Skeletal muscle satellite cell (primary cell): ENCODE measurements around the gene PLAC1.
A peak's percentile ranks its signal among the peaks of the same experiment; 100 is the strongest.

Source experiments
- H3K27me3 ChIP-seq: 2 replicates; pipeline ENCODE4 v1.7.0; 2013; ENCODE audit warnings: low read length; ENCODE audit not compliant: control insufficient read depth, insufficient read depth
- H3K36me3 ChIP-seq: 2 replicates; pipeline ENCODE4 v1.7.0; 2013; ENCODE audit warnings: mild to moderate bottlenecking, control low read depth, low read length; ENCODE audit not compliant: insufficient read depth
- H3K4me1 ChIP-seq: 2 replicates; pipeline ENCODE4 v1.7.0; 2013; ENCODE audit warnings: low read length; ENCODE audit not compliant: control insufficient read depth, insufficient read depth
- H3K4me2 ChIP-seq: 2 replicates; pipeline ENCODE4 v1.7.0; 2013; ENCODE audit warnings: mild to moderate bottlenecking, low read length
- H3K4me3 ChIP-seq: 2 replicates; pipeline ENCODE4 v1.7.0; 2013; ENCODE audit warnings: low read length
- H3K9ac ChIP-seq: 2 replicates; pipeline ENCODE4 v1.7.0; 2013; ENCODE audit warnings: mild to moderate bottlenecking, low read depth, low read length, moderate library complexity
- H3K9me3 ChIP-seq: replicated peaks from 2 replicates; pipeline ENCODE4 v1.7.0; 2013; ENCODE audit warnings: mild to moderate bottlenecking, control low read depth, low read length

The PLAC1 gene

DNA sequence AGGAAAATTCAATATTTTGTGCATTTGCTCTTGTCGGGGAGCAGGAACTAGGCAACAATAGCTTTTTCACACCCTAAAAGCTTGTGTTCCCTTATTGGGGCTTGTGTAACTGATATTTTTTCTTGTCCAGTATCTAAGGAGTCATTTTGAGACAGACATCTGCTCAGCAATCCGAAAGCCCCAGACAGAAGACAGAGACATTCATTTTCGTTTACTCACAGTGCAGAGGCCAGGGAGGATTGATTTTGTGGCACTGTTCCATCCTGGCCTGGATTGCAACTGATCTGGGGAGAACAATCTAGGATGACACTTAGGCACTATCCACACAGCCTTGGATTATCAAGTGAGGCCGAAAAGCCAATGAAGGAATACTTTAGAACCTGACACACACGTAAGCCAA, 27.4 kb upstream of the PLAC1 start:
- no peak overlapping the region for H3K4me2 ChIP-seq
- no peak overlapping the region for H3K9ac ChIP-seq
- H3K4me1 ChIP-seq, result peaks cover 57% of the 10 kb centered on the region
- no peaks in the 10 kb centered on the region for H3K9me3 ChIP-seq
- no peak overlapping the region for H3K4me3 ChIP-seq
- H3K36me3 ChIP-seq, result no peaks in the 10 kb centered on the region
- no peaks in the 10 kb centered on the region for H3K27me3 ChIP-seq

DNA sequence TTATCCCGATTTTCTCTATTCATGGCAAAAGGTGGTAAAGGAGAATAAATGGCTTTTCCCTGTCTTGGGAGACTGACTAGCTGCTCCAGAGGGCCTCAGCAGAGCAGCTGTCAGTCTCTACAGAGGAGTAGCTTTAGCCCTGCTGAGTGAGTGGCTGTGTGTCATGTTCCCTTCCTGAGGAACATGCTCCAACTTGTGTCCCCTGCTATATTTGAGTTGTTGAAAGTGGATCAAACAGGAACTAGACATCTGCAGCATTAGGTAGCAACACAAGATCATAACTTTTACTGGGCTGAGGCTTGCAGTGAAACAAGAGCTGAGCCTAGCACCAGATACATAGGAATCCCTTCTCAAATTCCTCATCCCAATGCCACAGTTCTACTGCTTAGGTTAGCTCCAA, 26.7 kb upstream of the PLAC1 start:
- H3K9me3 ChIP-seq, result no peaks in the 10 kb centered on the region
- no peak overlapping the region for H3K9ac ChIP-seq
- no peak overlapping the region for H3K4me3 ChIP-seq
- H3K4me1 ChIP-seq, result peaks cover 57% of the 10 kb centered on the region
- no peak overlapping the region for H3K4me2 ChIP-seq
- no peaks in the 10 kb centered on the region for H3K27me3 ChIP-seq
- no peaks in the 10 kb centered on the region for H3K36me3 ChIP-seq

DNA sequence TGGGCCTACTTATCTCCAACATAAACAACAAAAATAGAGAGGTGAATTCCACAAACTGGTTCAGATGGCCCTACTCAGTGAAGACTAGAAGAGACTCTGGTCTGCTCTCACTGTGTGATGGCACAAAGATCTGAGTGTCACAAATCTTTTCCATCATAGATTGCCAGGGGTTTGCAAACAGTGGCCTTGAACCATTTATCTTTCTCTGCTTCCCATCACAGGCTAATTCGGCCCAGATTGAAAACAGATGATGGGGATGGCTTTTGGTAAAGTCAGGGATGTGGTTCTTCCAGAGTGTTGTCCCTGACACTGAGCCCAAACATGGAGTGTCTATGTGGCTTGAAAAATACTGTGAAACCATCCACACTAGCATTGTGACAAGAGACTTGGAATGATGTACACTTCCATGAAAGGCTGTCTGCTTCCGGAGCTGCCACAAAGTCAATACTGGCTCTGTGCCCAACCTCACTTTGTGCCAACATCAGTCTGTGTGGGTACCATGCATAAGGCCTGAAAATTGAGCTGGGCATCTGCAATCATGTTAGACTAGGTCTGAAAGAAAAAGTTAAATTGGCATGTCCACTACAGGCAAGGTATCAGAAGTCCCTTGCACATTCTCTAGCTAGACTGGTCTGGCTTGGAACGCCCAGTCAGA, 25.2 kb upstream of the PLAC1 start:
- Histone ChIP-seq H3K4me1 (peaks cover 47% of the 10 kb centered on the region), H3K4me3 (no peak overlapping the region), H3K36me3 (no peaks in the 10 kb centered on the region), H3K4me2 (no peak overlapping the region), H3K9ac (no peak overlapping the region), H3K9me3 (no peaks in the 10 kb centered on the region), H3K27me3 (no peaks in the 10 kb centered on the region)

DNA sequence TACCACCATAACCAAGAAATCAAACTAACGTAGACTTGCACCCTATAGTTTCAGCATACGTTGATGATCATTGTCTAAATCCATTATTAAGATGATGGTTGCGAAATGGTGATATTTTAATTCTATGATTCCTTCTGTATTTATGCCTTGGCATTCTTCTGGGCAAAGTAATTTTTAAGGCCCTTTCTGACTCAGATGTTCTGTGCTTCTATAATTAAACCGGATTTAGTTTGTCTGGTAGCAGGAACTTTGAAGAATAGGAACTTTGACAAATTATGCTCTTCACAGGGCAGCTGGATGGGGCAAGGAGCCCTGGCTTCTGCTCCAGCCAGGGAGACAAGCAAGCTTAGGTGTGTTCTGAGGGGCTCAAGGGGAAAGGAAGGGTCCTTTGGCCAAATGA, 23.8 kb upstream of the PLAC1 start:
- Histone ChIP-seq H3K36me3 (no peaks in the 10 kb centered on the region), H3K9ac (no peak overlapping the region), H3K4me1 (peaks cover 35% of the 10 kb centered on the region), H3K4me2 (no peak overlapping the region), H3K27me3 (no peaks in the 10 kb centered on the region), H3K4me3 (no peak overlapping the region), H3K9me3 (no peaks in the 10 kb centered on the region)

DNA sequence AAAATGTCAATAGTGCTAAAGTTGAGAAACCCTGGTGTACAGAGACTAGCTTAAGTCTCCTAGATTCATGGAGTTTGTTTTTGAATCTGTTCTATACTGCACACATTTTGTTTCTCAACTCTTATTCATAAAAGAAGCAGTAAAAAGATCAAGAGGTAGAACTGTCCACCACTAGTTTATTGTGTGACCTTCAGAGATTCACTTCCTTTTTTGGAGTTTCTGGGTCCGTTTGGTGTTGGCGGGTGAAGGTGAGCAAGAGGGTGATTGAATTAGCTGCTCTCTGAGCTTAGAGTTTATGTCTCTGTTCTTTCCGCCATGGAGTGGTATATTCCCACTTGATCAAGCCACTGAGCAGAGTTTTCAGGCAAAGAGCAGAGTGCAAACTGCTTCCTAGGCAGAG, 21.4 kb upstream of the PLAC1 start:
- Histone ChIP-seq H3K4me1 (peaks cover 31% of the 10 kb centered on the region), H3K36me3 (no peaks in the 10 kb centered on the region), H3K4me2 (no peak overlapping the region), H3K9me3 (no peaks in the 10 kb centered on the region), H3K9ac (no peak overlapping the region), H3K4me3 (no peak overlapping the region), H3K27me3 (no peaks in the 10 kb centered on the region)

DNA sequence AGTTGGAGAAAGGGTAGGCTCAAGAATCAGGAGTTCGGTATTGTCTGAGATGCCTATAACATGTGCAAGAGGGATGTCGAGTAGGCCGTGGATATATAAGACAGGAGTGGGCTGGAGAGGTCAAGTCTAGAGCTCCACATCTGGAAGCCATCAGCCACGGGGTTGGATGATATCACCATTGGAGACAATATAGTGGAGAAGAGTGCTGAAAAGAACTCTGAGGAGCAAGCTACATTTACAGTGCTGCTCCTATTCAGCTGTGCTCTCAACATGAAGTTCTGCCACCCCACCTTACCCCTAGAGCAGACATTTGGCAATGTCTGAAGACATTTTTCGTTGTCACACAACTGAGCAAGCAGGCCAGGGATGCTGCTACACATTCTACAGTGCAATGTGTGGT, 20.9 kb upstream of the PLAC1 start:
- Histone ChIP-seq H3K9me3 (no peaks in the 10 kb centered on the region), H3K36me3 (no peaks in the 10 kb centered on the region), H3K9ac (no peak overlapping the region), H3K4me2 (no peak overlapping the region), H3K27me3 (no peaks in the 10 kb centered on the region), H3K4me3 (no peak overlapping the region), H3K4me1 (peaks cover 31% of the 10 kb centered on the region)

DNA sequence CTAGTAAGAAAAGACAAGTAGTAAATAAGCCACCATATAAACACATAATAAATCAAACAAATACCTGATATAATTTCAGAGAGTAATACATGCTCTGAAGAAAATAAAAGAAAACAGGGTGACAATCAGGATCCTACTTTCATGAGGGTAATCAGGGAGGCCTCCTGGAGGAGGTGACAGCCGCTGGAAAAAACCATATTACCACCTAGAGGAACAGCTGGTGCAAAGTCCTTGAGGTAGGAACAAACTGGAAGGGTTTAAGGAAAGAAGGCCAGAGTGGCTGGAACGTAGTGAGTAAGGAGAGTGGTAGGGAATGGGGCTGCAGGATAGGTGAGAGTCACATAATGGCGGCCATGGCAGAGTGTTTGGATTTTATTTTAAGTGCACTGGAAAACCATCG, 19.1 kb upstream of the PLAC1 start:
- H3K9me3 ChIP-seq, result no peaks in the 10 kb centered on the region
- H3K4me3 ChIP-seq, result no peak overlapping the region
- H3K4me1 ChIP-seq, result peaks cover 27% of the 10 kb centered on the region
- H3K9ac ChIP-seq, result no peak overlapping the region
- no peaks in the 10 kb centered on the region for H3K27me3 ChIP-seq
- H3K4me2 ChIP-seq, result no peak overlapping the region
- H3K36me3 ChIP-seq, result no peaks in the 10 kb centered on the region

DNA sequence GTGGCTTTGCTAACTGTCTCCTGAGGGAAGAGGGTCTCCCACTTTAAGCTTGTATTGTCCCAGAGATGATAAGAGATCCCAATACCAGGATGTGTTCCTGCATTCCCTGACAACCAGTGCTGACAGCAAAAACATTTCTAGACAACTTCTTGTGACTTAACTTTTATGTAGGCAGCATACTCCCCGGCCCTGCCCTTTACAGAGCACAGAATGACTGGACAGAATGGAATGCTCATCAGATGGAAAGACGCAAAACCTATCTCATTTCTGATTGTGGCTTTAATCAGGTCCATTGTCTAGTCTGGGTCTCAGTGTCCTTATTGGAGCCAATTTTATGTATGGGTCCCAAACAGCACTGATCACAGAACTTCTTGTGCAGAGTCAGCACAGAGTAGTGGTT, 18.2 kb upstream of the PLAC1 start:
- no peak overlapping the region for H3K4me2 ChIP-seq
- H3K4me1 ChIP-seq, result peaks cover 18% of the 10 kb centered on the region
- H3K27me3 ChIP-seq, result no peaks in the 10 kb centered on the region
- no peak overlapping the region for H3K4me3 ChIP-seq
- peak overlapping the region; percentile 62 for H3K9ac ChIP-seq
- H3K36me3 ChIP-seq, result no peaks in the 10 kb centered on the region
- no peaks in the 10 kb centered on the region for H3K9me3 ChIP-seq

DNA sequence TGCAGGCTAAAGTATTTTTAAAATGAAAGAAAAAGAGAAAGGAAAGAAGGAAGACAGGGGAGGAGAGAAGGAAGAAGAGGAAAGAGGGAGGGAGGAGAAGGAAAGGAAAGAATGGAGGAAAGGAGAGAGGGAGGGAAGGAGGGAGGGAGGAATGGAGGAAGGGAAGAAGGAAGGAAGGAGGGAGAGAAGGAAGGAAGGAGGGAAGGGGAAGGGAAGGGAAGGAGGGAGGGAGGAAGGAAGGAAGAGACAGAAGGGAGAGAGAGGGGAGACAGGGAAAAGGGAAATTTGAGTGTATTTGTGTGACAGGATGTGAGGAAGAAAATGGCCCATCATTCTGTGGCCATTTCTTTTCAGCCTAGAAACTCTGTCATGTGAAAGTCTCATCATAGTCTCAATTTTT, 14.9 kb upstream of the PLAC1 start:
- no peak overlapping the region for H3K4me3 ChIP-seq
- H3K9ac ChIP-seq, result no peak overlapping the region
- H3K9me3 ChIP-seq, result no peaks in the 10 kb centered on the region
- H3K36me3 ChIP-seq, result no peaks in the 10 kb centered on the region
- H3K4me1 ChIP-seq, result peaks cover 40% of the 10 kb centered on the region
- H3K4me2 ChIP-seq, result no peak overlapping the region
- H3K27me3 ChIP-seq, result no peaks in the 10 kb centered on the region

DNA sequence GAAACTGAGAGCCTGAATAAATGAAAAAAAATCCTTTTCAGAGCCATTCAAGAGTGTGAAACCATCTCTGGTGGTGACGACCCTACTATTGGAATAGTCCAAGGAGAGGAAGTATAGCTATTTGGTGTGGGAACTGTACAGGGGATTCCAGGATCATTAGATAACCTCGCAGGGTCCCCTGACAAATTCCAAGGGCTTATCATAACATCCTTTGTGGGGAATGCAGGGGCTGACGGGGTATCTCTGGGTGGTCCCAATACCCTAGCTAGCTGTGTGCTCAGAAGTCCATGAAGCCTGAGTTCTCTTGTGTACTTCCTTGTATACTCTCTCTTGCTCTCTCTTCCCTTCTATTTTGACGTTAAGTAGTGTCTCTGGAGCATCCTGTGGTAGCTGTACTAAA, 13.8 kb upstream of the PLAC1 start:
- Histone ChIP-seq H3K9me3 (no peaks in the 10 kb centered on the region), H3K4me3 (no peak overlapping the region), H3K27me3 (no peaks in the 10 kb centered on the region), H3K36me3 (no peaks in the 10 kb centered on the region), H3K4me2 (no peak overlapping the region), H3K4me1 (peaks cover 40% of the 10 kb centered on the region), H3K9ac (no peak overlapping the region)

DNA sequence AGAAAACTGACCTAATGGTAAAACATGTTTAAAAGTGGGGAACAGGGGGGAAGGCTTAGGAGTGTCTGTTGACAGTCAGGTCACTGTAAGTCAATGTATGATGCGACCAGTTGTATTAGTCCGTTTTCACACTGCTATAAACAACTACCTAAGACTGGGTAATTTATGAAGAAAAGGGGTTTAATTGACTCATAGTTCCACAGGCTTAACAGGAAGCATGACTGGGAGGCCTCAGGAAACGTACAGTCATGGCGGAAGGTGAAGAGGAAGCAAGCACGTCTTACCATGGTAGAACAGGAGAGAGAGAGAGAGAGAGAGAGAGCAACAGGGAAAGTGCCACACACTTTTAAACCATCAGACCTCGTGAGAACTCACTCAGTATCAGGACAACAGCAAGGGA, 13.0 kb upstream of the PLAC1 start:
- no peaks in the 10 kb centered on the region for H3K9me3 ChIP-seq
- H3K4me1 ChIP-seq, result peaks cover 33% of the 10 kb centered on the region
- H3K4me2 ChIP-seq, result no peak overlapping the region
- H3K9ac ChIP-seq, result no peak overlapping the region
- no peak overlapping the region for H3K4me3 ChIP-seq
- H3K27me3 ChIP-seq, result no peaks in the 10 kb centered on the region
- H3K36me3 ChIP-seq, result no peaks in the 10 kb centered on the region

DNA sequence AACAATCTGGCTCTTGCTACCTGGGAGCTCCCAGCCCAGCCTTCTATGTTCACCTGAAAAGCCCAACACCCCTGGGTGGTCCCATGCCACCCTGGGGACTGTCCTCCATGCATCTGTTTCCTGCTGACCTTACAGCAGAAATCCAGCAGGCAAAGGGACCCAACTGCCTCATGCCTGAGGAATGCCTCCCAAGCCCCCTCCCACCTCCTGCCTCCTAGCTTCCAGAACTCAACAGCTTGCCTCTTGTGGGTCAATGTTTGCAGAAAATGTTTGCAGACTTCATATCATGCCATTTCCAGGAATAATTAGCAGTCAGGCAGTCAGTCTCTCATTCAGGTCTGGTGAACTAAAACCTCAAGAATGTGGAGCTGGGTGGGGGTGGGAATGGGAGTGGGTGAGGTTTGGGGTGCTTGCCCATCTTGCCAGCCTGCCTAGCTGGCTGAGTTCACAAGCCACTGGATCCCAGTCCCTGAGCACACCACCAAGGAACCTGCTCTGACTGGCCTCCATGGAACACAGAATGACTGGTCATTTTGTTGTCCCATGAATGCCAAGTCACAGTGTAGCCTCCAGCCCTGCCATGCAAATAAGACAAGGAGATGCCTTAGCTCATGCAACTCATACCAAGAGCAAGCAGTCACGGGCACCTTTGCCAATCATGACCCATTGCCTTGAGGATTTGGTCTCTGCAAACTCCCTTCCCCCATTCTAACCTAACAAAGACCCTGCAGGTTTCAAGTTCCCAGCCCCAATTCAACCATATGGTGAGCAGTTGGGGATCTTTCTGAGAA, 12.1 kb upstream of the PLAC1 start:
- H3K9ac ChIP-seq, result peak overlapping the region; percentile 30
- H3K9me3 ChIP-seq, result no peaks in the 10 kb centered on the region
- H3K4me1 ChIP-seq, result peaks cover 26% of the 10 kb centered on the region
- no peaks in the 10 kb centered on the region for H3K36me3 ChIP-seq
- H3K4me2 ChIP-seq, result peak overlapping the region; percentile 58
- no peak overlapping the region for H3K4me3 ChIP-seq
- no peaks in the 10 kb centered on the region for H3K27me3 ChIP-seq
